Cerebellar nuclear complex (tissue), 1 donor: ENCODE data around the gene HOXC9.

Experiments
- DNase-seq, 2 experiments: peaks; one replicate each; lab custom pipeline; 2025; lab: John Stamatoyannopoulos, UW

HOXC9 gene

GRCh38 chr12:54015018-54015931, 15.3 kb downstream of the HOXC9 start:
- DNase-seq: no peak

DNA sequence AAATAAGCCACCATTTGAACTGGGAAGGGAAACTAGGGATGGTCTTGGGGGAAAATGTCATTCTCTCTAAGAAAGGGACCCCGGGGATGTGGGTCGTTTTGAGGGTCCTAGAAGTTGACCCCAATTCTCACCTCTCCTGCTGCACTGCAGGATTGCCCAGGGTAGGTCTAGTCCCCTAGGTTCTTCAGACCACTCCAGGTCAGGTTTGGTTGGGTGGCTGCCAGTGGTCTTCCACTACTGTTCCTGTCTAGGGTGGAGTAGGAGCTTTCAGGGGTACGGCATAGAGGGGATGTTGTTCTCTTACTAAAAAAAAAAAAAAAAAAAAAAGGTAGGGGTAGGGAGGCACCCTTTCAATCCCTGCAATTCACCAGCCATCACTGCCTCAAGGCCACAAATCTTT, 16.1 kb downstream of the HOXC9 start:
- DNase-seq: no peak

- no peak for DNase-seq
Measured at GRCh38 chr12:54016478-54016964, 16.6 kb downstream of the HOXC9 start.

GRCh38 chr12:54017027-54017788, 17.2 kb downstream of the HOXC9 start:
- no peak for DNase-seq

GRCh38 chr12:54017878-54018467, 18.0 kb downstream of the HOXC9 start:
- no peak for DNase-seq

GRCh38 chr12:54018468-54018984, 18.6 kb downstream of the HOXC9 start:
- DNase-seq: no peak

DNA sequence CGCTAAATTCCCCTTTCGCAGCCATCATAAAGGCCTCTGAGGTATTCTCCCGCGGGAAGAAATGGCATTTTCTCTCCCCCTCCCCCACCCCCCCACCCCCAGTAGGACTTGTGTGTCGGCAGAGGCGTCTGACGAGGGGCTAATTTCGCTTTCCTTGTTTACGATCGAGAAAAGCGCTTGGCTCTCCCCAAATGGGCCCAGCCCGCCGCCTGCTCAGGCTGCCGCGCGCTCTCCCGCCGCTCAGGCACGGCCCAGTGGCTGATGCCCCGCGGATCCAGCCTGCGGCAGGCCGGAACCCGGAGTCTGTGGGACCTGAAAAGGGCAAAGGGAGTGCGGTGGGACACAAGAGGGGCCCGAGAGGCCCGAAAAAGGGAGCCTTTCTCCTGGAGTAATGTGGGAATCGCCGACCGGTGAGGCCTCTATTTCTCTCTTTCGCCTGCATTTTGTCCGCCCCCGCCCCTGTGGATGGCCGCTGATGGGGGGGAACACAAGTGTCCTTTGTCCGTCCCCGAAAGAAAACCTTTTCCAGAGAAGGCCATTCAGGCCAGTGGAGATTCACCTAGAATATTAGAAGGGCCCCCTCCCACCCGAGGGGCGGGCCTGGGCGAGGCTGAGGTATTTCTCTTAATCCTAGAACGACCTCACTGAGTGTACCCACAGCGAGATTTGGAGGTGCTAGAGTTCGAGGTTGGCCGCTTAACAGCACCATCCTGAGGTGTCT, 19.3 kb downstream of the HOXC9 start:
- DNase-seq: no peak

DNA sequence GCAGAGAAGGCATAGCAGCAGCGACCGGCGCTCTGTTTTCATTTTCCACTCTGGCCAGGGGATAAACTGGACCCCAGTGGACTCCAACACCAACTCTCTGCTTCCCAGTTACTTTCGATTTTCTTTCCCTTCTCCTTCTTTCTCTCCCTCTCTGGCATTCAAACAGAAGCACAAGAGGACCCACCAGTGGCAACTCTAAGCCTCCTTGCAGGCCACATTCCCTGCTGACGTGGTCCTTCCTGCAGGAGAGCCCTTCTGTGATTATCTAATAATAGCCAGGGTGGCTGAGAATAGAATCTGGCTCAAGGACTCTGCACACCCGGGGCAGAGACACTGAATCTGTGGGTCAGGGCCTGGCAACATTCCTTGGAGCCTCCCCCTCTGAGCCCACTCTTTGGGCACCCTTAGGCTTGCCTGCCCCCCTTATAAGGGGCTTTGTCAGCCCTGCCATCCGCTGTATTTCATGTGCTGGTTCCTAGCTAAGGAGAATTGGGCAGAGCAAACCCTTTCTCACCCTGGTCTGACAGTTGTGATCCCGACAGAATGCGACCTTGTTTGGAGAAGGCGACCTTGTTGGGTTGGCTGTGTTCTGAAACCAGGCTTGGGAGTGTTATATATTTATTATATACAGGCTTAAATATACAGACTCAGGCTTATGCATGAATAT, 20.1 kb downstream of the HOXC9 start:
- DNase-seq: no peak

DNA sequence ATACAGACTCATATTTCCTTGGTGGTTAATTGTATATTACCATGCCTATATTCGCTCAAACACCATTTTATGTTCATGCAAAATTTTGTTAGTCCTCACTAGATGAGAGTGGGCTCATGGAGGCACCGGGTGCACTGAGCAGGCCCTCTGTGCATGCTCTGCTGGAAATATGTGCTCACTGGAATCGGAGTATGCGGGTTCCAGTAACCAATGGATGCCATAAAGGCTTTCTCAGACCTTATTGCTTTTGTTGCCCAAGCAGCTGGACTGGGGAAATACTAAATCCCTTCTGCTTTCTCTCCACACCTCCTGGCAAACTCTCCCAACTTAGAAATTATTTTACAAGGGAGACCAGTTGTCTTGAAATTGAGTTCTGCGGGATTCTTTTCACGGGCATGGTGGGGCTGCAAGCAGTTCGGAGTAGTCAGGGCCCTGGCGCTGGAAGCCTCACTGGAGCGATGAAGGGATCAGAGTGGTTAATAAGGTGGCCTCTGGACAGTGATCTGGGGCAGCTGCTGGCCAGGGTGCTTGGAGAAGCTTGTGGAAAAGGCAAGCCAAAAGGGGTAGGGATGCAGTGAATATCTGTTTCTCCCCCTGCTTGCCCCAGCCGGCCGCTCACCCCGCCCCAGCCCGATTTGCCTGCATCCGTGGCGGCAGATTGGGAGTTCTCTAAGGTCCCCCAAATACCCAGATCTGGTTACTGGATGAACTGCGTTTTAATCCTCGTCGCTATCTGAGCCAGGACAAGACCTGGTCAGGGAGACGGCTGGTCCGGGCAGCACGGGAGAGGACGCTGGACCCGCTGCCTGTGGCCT, 20.8 kb downstream of the HOXC9 start:
- DNase-seq: no peak

- no peak for DNase-seq
Measured at GRCh38 chr12:54021432-54022013, 21.6 kb downstream of the HOXC9 start.

DNA sequence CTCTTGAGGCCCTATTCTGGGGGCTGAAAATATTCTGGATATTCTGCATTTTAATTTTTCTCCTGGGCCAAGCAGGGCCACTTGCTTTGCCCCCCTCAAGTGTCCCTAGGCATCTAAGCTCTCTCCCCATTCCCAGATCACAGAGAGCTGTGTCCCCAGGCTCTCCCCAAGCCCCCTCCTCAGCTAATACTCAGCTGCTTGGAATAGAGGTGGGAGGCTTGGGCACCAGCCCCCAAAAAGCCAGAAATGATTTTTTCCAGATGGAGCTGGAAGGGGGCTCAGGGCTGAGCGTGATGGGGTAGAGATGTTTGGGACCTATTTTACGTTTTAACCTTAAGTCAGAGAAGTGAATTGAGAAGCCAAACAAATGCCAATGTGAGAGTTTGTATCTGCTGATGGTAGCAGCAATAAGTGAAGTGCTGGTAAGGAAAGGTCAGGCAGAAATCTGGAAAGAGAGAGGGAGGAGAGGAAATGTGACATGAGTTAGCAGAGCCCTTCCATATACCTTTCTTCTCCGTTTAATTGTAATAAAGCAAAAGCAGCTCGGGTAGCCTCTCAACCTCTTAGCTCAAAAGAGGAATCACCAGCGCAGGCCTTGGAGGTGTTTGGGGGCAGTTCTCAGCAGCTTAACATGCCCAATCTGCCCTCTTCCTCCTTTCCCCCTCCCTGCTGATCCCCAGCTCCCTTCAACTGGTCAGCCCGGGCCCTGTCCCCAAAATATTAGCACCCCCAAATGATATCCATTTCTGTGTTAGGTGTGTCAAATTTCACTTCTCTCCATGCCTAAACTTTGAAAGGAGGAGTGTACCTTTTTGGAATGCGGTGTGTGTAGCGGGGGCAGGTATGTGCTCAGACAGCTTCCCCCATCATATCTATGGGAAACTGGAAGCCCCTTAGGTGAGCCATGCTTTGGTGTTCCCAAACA, 23.3 kb downstream of the HOXC9 start:
- no peak for DNase-seq

DNA sequence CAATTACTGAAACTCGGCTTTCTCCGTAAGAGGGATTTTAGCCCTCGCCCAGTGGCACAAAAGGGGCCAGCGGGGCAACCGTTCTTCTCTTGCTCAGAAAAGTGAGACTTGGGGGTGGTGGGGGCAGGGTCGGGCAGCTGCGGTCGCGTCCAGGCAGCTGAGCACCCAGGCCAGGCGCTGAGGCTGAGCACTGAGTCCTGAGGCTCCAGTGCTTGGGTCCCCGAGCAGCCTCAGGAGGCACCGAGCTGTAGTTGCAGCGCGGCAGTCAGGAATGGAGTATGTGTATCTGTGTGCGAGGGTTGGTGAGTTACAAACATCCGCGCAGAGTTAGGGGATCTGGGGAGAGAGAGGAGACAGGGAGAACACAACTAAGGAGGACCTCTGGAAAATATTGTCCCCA, 24.2 kb downstream of the HOXC9 start:
- no peak for DNase-seq

- no peak for DNase-seq
Measured at GRCh38 chr12:54024581-54025305, 24.8 kb downstream of the HOXC9 start.

DNA sequence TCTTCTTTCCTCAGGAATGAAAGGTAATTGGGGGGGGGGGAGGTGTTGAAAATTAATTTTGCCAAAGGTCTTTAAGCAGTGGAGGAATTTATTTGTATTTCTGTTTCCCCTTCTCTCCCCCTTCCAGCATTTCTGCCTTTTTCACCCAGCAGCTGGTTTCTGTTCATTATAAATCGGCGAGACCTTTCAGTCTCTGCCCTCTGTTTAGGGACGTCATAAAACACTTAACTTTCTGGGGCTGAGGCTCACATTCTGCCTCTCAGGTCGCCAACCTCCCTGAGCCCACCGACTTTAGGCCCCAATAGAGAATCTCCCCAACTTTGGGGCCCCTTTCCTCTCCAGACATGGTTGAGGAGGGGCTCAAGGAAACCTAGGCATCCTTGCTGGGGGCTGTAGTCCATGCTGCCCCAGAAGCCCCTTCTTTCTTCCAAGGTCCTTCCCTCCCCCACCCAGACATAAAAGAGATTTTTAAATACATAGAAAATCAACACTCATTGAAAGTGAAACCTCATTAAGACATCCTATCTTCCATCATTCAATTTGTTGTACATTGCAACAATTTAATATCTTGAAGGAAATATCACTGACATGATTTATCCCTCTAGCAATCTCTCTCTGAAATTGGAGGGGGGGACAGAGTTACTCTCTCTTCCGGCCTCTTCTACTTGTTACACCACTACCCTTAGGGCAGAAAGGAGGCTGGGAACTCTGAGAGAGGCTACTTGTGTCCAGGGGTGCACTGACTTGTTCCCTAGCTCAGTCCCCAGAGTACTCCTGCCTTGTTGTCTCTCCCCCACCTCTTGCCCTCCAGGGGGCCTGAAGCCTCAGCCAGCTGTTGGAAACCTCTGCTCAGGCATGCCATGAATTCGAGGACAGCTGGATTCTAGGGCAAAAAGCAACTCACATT, 25.8 kb downstream of the HOXC9 start:
- DNase-seq: no peak

GRCh38 chr12:54026640-54027441, 26.9 kb downstream of the HOXC9 start:
- no peak for DNase-seq

DNA sequence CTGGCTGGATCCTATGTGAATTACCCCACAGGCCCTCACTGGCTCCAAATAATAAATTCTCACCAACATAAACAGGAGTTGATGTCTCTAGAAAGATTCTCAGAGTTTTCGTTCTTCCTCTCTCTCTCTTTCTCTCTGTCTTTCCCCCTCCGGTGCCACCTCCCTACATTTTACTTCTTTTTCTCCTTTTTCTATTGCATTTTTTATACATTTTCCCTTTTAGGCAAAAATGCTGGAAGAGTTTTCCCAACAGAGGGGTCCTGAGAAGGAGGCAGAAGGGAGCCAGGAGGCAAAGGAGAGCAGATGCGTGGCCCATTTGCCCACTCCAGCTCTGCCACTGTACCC, 27.5 kb downstream of the HOXC9 start:
- DNase-seq: no peak
